HEK293 (cell line): ENCODE results near the gene RPL10.

ENCODE experiments used
- CTCF ChIA-PET: fragments of 350-600 bp; formaldehyde crosslinking; extraction: SDS; loops from one replicate; lab custom pipeline; 2021; ENCODE audit warnings: antibody characterized with exemption; lab: Yijun Ruan, JAX
- POLR2A ChIA-PET: fragments of 300-600 bp; formaldehyde crosslinking; extraction: SDS; loops from one replicate; lab custom pipeline; 2020; ENCODE audit warnings: antibody characterized with exemption, inconsistent platforms; lab: Yijun Ruan, JAX
- H3K27ac ChIP-seq: fragments of 200-500 bp; sonication (Bioruptor generic); 2 replicates; pipeline ENCODE4 v1.5.1; 2014; ENCODE audit warnings: low read depth, low read length, control low read depth, inconsistent platforms; ENCODE audit errors: extremely low read depth
- H3K36me3 ChIP-seq, 2 experiments: fragments of 200-500 bp in 1 of 2; sonication (Bioruptor generic) in 1 of 2; 1 replicate in 1 of 2; 2 replicates in 1 of 2; pipeline ENCODE4 v1.5.1; 2014 to 2017; ENCODE audit warnings: inconsistent platforms in 2 of 2, low read length in 2 of 2; ENCODE audit not compliant: control insufficient read depth in 2 of 2, insufficient read depth in 1 of 2
- H3K4me1 ChIP-seq: fragments of 200-500 bp; sonication (Bioruptor generic); 2 replicates; pipeline ENCODE4 v1.5.1; 2014; ENCODE audit warnings: mild to moderate bottlenecking, low read length, inconsistent platforms; ENCODE audit not compliant: control insufficient read depth, insufficient read depth
- H3K4me3 ChIP-seq: 2 replicates; pipeline ENCODE4 v1.5.1; 2011; ENCODE audit warnings: low read depth, mild to moderate bottlenecking, control low read depth, low read length, moderate library complexity
- H3K9me3 ChIP-seq: fragments of 200-500 bp; sonication (Bioruptor generic); 2 replicates; pipeline ENCODE4 v1.5.1; 2014; ENCODE audit warnings: low read depth, low read length, inconsistent platforms; ENCODE audit not compliant: control insufficient read depth, insufficient read depth
- EGR2 ChIP-seq: fragments of 450-650 bp; formaldehyde crosslinking; IDR thresholded peaks from 2 replicates; pipeline ENCODE4 v1.5.1; 2016; ENCODE audit warnings: low read depth, missing biosample characterization, missing genetic modification characterization
- KLF10 ChIP-seq: fragments of 450-650 bp; IDR thresholded peaks from 2 replicates; pipeline ENCODE4 v1.5.1; 2018; ENCODE audit warnings: missing biosample characterization, mild to moderate bottlenecking, missing genetic modification characterization
- KLF16 ChIP-seq: fragments of 450-650 bp; formaldehyde crosslinking; IDR thresholded peaks from 2 replicates; pipeline ENCODE4 v1.5.1; 2017; ENCODE audit warnings: missing biosample characterization, missing genetic modification characterization
- OSR2 ChIP-seq: fragments of 450-650 bp; formaldehyde crosslinking; IDR thresholded peaks from 2 replicates; pipeline ENCODE4 v1.5.1; 2016; ENCODE audit warnings: missing biosample characterization, missing genetic modification characterization
- SCRT2 ChIP-seq: fragments of 450-650 bp; formaldehyde crosslinking; IDR thresholded peaks from 2 replicates; pipeline ENCODE4 v1.5.1; 2016; ENCODE audit warnings: missing biosample characterization, missing genetic modification characterization
- ZBTB7A ChIP-seq: fragments of 450-650 bp; formaldehyde crosslinking; IDR thresholded peaks from 2 replicates; pipeline ENCODE4 v1.5.1; 2016; ENCODE audit warnings: low read depth, missing biosample characterization, missing genetic modification characterization
- ZEB2 ChIP-seq: fragments of 450-650 bp; formaldehyde crosslinking; IDR thresholded peaks from 2 replicates; pipeline ENCODE4 v1.5.1; 2016; ENCODE audit warnings: missing biosample characterization, missing genetic modification characterization
- ZFP69B ChIP-seq: fragments of 450-650 bp; formaldehyde crosslinking; IDR thresholded peaks from 2 replicates; pipeline ENCODE4 v1.5.1; 2016; ENCODE audit warnings: missing biosample characterization, missing genetic modification characterization
- ZNF391 ChIP-seq: fragments of 450-650 bp; formaldehyde crosslinking; IDR thresholded peaks from 2 replicates; pipeline ENCODE4 v1.5.1; 2016; ENCODE audit warnings: low read depth, missing biosample characterization, missing genetic modification characterization, borderline replicate concordance
- ZNF530 ChIP-seq: fragments of 450-650 bp; formaldehyde crosslinking; IDR thresholded peaks from 2 replicates; pipeline ENCODE4 v1.5.1; 2016; ENCODE audit warnings: low read depth, missing biosample characterization, missing genetic modification characterization
- ZNF585B ChIP-seq: fragments of 450-650 bp; formaldehyde crosslinking; IDR thresholded peaks from 2 replicates; pipeline ENCODE4 v1.5.1; 2016; ENCODE audit warnings: missing biosample characterization, missing genetic modification characterization
- ZNF596 ChIP-seq: fragments of 450-650 bp; IDR thresholded peaks from 2 replicates; pipeline ENCODE4 v1.5.0; 2018; ENCODE audit warnings: missing biosample characterization, mild to moderate bottlenecking, missing genetic modification characterization, moderate library complexity
- ZNF707 ChIP-seq: fragments of 450-650 bp; formaldehyde crosslinking; IDR thresholded peaks from 2 replicates; pipeline ENCODE4 v1.5.1; 2016; ENCODE audit warnings: missing biosample characterization, missing genetic modification characterization
- ZNF777 ChIP-seq: fragments of 450-650 bp; formaldehyde crosslinking; IDR thresholded peaks from 2 replicates; pipeline ENCODE4 v1.5.1; 2017; ENCODE audit warnings: missing biosample characterization, missing genetic modification characterization, borderline replicate concordance
- ZNF830 ChIP-seq: fragments of 450-650 bp; IDR thresholded peaks from 2 replicates; pipeline ENCODE4 v1.5.0; 2018; ENCODE audit warnings: missing biosample characterization, missing genetic modification characterization, low read depth, mild to moderate bottlenecking, moderate library complexity
- TF ChIP-seq, protein P1 (sequence below): fragments of 450-650 bp; formaldehyde crosslinking; IDR thresholded peaks from 2 replicates; pipeline ENCODE4 v1.5.1; 2016; ENCODE audit warnings: missing biosample characterization, missing genetic modification characterization, borderline replicate concordance
- TF ChIP-seq, protein P2 (sequence below): fragments of 450-650 bp; formaldehyde crosslinking; IDR thresholded peaks from 2 replicates; pipeline ENCODE4 v1.5.1; 2016; ENCODE audit warnings: missing biosample characterization, missing genetic modification characterization, low read depth
- TF ChIP-seq, protein P3 (sequence below): sonication (generic); formaldehyde crosslinking; IDR thresholded peaks from 2 replicates; pipeline ENCODE4 v1.8.1; 2022; ENCODE audit warnings: mild to moderate bottlenecking, moderate library complexity, missing genetic modification reagents

Gene RPL10

DNA sequence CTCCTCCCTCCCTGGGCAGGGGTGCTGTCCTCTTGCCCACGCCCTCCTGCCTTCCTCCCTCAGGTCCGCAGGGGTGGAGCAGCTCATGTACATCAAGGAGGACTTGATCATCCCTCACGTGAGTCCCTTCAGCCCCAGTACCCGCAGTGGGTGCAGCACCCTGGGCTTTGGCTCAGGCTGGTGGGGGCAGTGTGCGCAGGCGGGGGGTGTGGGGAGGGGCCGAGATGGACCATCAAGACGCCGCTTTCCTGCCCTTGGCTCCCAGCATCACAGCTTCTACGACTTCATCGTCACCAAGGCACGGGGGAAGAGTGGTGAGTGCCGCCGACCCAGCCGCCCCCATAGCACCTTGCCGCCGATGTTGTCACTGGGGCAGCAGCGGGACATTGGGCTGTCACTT is 51.4 kb downstream of the RPL10 start (continued):
- TF ChIP-seq ZNF530 (tag by site-specific recombination) (no peak), ZNF707 (tag by site-specific recombination) (no peak), ZBTB7A (tag by site-specific recombination) (no peak), ZEB2 (tag by site-specific recombination) (no peak), KLF10 (no peak)
- TF ChIP-seq, protein P1, sequence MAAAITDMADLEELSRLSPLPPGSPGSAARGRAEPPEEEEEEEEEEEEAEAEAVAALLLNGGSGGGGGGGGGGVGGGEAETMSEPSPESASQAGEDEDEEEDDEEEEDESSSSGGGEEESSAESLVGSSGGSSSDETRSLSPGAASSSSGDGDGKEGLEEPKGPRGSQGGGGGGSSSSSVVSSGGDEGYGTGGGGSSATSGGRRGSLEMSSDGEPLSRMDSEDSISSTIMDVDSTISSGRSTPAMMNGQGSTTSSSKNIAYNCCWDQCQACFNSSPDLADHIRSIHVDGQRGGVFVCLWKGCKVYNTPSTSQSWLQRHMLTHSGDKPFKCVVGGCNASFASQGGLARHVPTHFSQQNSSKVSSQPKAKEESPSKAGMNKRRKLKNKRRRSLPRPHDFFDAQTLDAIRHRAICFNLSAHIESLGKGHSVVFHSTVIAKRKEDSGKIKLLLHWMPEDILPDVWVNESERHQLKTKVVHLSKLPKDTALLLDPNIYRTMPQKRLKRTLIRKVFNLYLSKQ (tag by site-specific recombination), result no peak
- TF ChIP-seq, all 188 proteins: peak for 0

DNA sequence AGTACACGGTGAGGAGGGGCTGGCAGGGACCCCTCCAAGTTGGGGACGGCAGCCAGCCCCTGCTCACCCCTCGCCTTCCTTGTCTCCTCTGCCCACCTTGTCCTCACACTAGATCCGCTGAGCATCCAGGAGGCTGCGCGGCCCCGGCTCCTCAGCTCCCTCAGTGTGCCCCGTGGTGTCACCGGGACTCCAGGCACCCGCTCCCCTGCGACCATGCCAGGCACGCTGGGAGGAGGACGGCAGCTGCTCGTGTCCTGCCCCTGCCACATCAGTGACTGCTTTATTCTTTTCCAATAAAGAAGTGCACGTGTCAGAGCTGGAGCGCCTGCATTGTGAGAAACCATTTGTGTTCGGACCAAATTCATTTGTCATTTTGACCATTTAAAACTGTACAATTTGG is 52.1 kb downstream of the RPL10 start:
- no peaks in the 10 kb centered on the region for H3K9me3 ChIP-seq
- ChIA-PET POLR2A (no interaction called here), CTCF (no interaction called here)
- H3K27ac ChIP-seq, result no peak overlapping the region
- H3K4me3 ChIP-seq, result no peak overlapping the region
- H3K36me3 ChIP-seq, result peaks cover 4 to 75% of the 10 kb centered on the region in 2 experiments; a peak in 2 of 3 replicates
- no peaks in the 10 kb centered on the region for H3K4me1 ChIP-seq
- TF ChIP-seq EGR2 (tag by site-specific recombination), result no peak
- TF ChIP-seq ZNF830 (tag by site-specific recombination), result no peak
- TF ChIP-seq SCRT2 (tag by site-specific recombination), result no peak
- TF ChIP-seq, protein P2, sequence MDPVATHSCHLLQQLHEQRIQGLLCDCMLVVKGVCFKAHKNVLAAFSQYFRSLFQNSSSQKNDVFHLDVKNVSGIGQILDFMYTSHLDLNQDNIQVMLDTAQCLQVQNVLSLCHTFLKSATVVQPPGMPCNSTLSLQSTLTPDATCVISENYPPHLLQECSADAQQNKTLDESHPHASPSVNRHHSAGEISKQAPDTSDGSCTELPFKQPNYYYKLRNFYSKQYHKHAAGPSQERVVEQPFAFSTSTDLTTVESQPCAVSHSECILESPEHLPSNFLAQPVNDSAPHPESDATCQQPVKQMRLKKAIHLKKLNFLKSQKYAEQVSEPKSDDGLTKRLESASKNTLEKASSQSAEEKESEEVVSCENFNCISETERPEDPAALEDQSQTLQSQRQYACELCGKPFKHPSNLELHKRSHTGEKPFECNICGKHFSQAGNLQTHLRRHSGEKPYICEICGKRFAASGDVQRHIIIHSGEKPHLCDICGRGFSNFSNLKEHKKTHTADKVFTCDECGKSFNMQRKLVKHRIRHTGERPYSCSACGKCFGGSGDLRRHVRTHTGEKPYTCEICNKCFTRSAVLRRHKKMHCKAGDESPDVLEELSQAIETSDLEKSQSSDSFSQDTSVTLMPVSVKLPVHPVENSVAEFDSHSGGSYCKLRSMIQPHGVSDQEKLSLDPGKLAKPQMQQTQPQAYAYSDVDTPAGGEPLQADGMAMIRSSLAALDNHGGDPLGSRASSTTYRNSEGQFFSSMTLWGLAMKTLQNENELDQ (tag by site-specific recombination), result no peak
- TF ChIP-seq KLF16, result no peak
- no peak for TF ChIP-seq OSR2
- no peak for TF ChIP-seq ZNF391 (tag by site-specific recombination)
- TF ChIP-seq ZFP69B (tag by site-specific recombination), result no peak
- TF ChIP-seq, protein P3, sequence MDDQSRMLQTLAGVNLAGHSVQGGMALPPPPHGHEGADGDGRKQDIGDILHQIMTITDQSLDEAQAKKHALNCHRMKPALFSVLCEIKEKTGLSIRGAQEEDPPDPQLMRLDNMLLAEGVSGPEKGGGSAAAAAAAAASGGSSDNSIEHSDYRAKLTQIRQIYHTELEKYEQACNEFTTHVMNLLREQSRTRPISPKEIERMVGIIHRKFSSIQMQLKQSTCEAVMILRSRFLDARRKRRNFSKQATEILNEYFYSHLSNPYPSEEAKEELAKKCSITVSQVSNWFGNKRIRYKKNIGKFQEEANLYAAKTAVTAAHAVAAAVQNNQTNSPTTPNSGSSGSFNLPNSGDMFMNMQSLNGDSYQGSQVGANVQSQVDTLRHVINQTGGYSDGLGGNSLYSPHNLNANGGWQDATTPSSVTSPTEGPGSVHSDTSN (CRISPR knock-in tag), result no peak
- TF ChIP-seq ZNF585B (tag by site-specific recombination), result no peak
- TF ChIP-seq ZNF596 (tag by site-specific recombination), result no peak
- no peak for TF ChIP-seq ZNF777
